ENCODE data around the gene C1QB. TPM values are rescaled to one million over a fixed set of nuclear protein-coding genes. Genes with fewer than 3 reads are reported as not detected.

Gene C1QB
- polyA plus RNA-seq, 1 donor (not counting 4 experiments of a cell fraction or from before 2014, with no cell fraction given): not detected

- no peak overlapping the region for H3K4me2 ChIP-seq (ENCODE audit: control insufficient read depth, extremely low read depth, insufficient read depth, low read depth, low read length)
- no peak overlapping the region for H3K9ac ChIP-seq (ENCODE audit: control insufficient read depth, extremely low read depth, insufficient read depth, low read length)
- H3K27me3 ChIP-seq (ENCODE audit: control insufficient read depth, extremely low read depth, insufficient read depth, low read length): peaks cover 11% of the 10 kb centered on the region
- H4K20me1 ChIP-seq (ENCODE audit: control insufficient read depth, extremely low read depth, insufficient read depth, low read length): no peaks in the 10 kb centered on the region
- TF ChIP-seq CTCF (optimal IDR thresholded peaks at IDR 0.05 in 1 of 3, IDR thresholded peaks at IDR 0.05 in 1 of 3, conservative IDR thresholded peaks at IDR 0.05 in 1 of 3; ENCODE audit: extremely low read depth in 1 of 3, insufficient read depth in 2 of 3, low read length in 3 of 3): no peak
- no peak for TF ChIP-seq EZH2 (IDR thresholded peaks at IDR 0.05; ENCODE audit: low read length)
- dilution Hi-C loops (cut with MboI; ENCODE audit: extremely low pct_ligation_motif_present, low sequenced_read_pairs): no loop called here
- no peak overlapping the region for H3K4me3 ChIP-seq (ENCODE audit: control insufficient read depth in 2 of 3, extremely low read depth in 1 of 3, insufficient read depth in 2 of 3, low read depth in 1 of 3, low read length in 3 of 3)
- H2AFZ ChIP-seq (ENCODE audit: control insufficient read depth, low read length): no peak overlapping the region
- H3K27ac ChIP-seq (ENCODE audit: control insufficient read depth, insufficient read depth, low read length): no peak overlapping the region
- H3K4me1 ChIP-seq (ENCODE audit: control insufficient read depth, extremely low read depth, insufficient read depth, low read length): no peaks in the 10 kb centered on the region
- H3K79me2 ChIP-seq (ENCODE audit: control insufficient read depth, insufficient read depth, low read length): no peaks in the 10 kb centered on the region
- H3K36me3 ChIP-seq (ENCODE audit: control insufficient read depth in 2 of 2, extremely low read depth in 1 of 2, insufficient read depth in 2 of 2, low read length in 2 of 2): no peaks in the 10 kb centered on the region
- DNase-seq (ENCODE audit: low read depth, low spot score) (no peak), FAIRE-seq (no peak)
- H3K9me3 ChIP-seq (ENCODE audit: control insufficient read depth, low read depth, low read length): no peaks in the 10 kb centered on the region
- H3K9me1 ChIP-seq (ENCODE audit: control insufficient read depth, extremely low read depth, insufficient read depth, low read length): no peaks in the 10 kb centered on the region
Measured at GRCh38 chr1:22676916-22677583, 24.0 kb downstream of the C1QB start.

GRCh38 chr1:22677931-22678896 lies 25.2 kb downstream of the C1QB start:
- Histone ChIP-seq H3K9me1 (ENCODE audit: control insufficient read depth, extremely low read depth, insufficient read depth, low read length) (no peaks in the 10 kb centered on the region), H3K4me2 (ENCODE audit: control insufficient read depth, extremely low read depth, insufficient read depth, low read depth, low read length) (no peak overlapping the region), H3K9me3 (ENCODE audit: control insufficient read depth, low read depth, low read length) (no peaks in the 10 kb centered on the region), H3K27ac (ENCODE audit: control insufficient read depth, insufficient read depth, low read length) (no peak overlapping the region), H3K4me3 (ENCODE audit: control insufficient read depth in 2 of 3, extremely low read depth in 1 of 3, insufficient read depth in 2 of 3, low read depth in 1 of 3, low read length in 3 of 3) (no peak overlapping the region), H3K79me2 (ENCODE audit: control insufficient read depth, insufficient read depth, low read length) (no peaks in the 10 kb centered on the region), H3K4me1 (ENCODE audit: control insufficient read depth, extremely low read depth, insufficient read depth, low read length) (no peaks in the 10 kb centered on the region), H3K9ac (ENCODE audit: control insufficient read depth, extremely low read depth, insufficient read depth, low read length) (no peak overlapping the region), H3K27me3 (ENCODE audit: control insufficient read depth, extremely low read depth, insufficient read depth, low read length) (peaks cover 6% of the 10 kb centered on the region), H4K20me1 (ENCODE audit: control insufficient read depth, extremely low read depth, insufficient read depth, low read length) (no peaks in the 10 kb centered on the region), H3K36me3 (ENCODE audit: control insufficient read depth in 2 of 2, extremely low read depth in 1 of 2, insufficient read depth in 2 of 2, low read length in 2 of 2) (no peaks in the 10 kb centered on the region), H2AFZ (ENCODE audit: control insufficient read depth, low read length) (no peak overlapping the region)
- dilution Hi-C loops (cut with MboI; ENCODE audit: extremely low pct_ligation_motif_present, low sequenced_read_pairs): no loop called here
- DNase-seq (ENCODE audit: low read depth, low spot score): no peak
- no peak for FAIRE-seq
- TF ChIP-seq EZH2 (IDR thresholded peaks at IDR 0.05; ENCODE audit: low read length) (no peak), CTCF (optimal IDR thresholded peaks at IDR 0.05 in 1 of 3, IDR thresholded peaks at IDR 0.05 in 1 of 3, conservative IDR thresholded peaks at IDR 0.05 in 1 of 3; ENCODE audit: extremely low read depth in 1 of 3, insufficient read depth in 2 of 3, low read length in 3 of 3) (no peak)

All from keratinocyte (primary cell).